ENCODE measurements around the gene CD79B.

DNA sequence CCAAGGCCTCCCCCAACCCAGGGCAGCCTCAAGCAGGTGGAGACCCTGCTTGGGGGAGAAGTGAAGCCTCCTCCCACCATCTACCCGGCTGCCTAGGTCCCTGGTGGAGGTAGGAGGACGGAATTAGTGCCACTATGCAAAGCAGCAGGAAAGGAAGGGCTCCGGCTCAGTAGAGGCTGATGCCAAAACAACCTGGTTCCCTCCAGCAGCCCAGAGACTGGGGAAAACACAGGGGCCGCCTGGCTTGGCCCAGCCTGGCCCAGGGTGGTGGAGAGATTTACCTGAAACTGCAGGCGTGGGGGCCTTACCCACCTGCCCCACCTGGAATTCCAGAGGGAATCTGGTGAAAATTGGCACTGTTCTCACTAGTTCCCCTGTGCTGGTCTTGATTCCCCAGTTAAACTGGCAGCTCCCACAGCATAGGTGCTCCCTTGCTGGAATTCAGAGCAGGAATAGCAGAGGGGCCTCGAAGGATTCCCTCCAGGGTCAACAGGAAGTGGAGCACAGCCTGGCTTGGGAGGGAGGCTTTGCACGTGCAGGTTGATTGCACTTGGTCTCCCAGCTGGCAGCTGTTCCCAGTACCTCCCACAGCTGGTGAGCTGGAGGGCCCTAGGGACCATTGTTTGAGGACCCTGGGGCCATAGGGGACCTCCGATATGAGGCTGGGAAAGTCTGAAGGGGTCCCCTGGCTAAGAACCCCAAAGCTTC, 4.5 kb downstream of the CD79B start:
- TF ChIP-seq, protein P1, sequence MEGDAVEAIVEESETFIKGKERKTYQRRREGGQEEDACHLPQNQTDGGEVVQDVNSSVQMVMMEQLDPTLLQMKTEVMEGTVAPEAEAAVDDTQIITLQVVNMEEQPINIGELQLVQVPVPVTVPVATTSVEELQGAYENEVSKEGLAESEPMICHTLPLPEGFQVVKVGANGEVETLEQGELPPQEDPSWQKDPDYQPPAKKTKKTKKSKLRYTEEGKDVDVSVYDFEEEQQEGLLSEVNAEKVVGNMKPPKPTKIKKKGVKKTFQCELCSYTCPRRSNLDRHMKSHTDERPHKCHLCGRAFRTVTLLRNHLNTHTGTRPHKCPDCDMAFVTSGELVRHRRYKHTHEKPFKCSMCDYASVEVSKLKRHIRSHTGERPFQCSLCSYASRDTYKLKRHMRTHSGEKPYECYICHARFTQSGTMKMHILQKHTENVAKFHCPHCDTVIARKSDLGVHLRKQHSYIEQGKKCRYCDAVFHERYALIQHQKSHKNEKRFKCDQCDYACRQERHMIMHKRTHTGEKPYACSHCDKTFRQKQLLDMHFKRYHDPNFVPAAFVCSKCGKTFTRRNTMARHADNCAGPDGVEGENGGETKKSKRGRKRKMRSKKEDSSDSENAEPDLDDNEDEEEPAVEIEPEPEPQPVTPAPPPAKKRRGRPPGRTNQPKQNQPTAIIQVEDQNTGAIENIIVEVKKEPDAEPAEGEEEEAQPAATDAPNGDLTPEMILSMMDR (IDR thresholded peaks at IDR 0.05), result no peak
- TF ChIP-seq POLR2AphosphoS5 (IDR thresholded peaks at IDR 0.05; ENCODE audit: low read depth, low read length), result no peak
- TF ChIP-seq, protein P2, sequence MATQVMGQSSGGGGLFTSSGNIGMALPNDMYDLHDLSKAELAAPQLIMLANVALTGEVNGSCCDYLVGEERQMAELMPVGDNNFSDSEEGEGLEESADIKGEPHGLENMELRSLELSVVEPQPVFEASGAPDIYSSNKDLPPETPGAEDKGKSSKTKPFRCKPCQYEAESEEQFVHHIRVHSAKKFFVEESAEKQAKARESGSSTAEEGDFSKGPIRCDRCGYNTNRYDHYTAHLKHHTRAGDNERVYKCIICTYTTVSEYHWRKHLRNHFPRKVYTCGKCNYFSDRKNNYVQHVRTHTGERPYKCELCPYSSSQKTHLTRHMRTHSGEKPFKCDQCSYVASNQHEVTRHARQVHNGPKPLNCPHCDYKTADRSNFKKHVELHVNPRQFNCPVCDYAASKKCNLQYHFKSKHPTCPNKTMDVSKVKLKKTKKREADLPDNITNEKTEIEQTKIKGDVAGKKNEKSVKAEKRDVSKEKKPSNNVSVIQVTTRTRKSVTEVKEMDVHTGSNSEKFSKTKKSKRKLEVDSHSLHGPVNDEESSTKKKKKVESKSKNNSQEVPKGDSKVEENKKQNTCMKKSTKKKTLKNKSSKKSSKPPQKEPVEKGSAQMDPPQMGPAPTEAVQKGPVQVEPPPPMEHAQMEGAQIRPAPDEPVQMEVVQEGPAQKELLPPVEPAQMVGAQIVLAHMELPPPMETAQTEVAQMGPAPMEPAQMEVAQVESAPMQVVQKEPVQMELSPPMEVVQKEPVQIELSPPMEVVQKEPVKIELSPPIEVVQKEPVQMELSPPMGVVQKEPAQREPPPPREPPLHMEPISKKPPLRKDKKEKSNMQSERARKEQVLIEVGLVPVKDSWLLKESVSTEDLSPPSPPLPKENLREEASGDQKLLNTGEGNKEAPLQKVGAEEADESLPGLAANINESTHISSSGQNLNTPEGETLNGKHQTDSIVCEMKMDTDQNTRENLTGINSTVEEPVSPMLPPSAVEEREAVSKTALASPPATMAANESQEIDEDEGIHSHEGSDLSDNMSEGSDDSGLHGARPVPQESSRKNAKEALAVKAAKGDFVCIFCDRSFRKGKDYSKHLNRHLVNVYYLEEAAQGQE (IDR thresholded peaks at IDR 0.05; ENCODE audit: insufficient read depth in 1 of 2, low read depth in 2 of 2, low read length in 1 of 2), result no peak
